ENCODE measurements around the gene AGMAT. TPM values are rescaled to one million over a fixed set of nuclear protein-coding genes. Genes with fewer than 3 reads are reported as not detected.
A peak's percentile ranks its signal among the peaks of the same experiment; 100 is the strongest.

The AGMAT gene
- total and polyA plus RNA-seq, 9 of the 15 experiments (the other 6 are each of a cell fraction or from before 2014, with no cell fraction given) = not detected

DNA sequence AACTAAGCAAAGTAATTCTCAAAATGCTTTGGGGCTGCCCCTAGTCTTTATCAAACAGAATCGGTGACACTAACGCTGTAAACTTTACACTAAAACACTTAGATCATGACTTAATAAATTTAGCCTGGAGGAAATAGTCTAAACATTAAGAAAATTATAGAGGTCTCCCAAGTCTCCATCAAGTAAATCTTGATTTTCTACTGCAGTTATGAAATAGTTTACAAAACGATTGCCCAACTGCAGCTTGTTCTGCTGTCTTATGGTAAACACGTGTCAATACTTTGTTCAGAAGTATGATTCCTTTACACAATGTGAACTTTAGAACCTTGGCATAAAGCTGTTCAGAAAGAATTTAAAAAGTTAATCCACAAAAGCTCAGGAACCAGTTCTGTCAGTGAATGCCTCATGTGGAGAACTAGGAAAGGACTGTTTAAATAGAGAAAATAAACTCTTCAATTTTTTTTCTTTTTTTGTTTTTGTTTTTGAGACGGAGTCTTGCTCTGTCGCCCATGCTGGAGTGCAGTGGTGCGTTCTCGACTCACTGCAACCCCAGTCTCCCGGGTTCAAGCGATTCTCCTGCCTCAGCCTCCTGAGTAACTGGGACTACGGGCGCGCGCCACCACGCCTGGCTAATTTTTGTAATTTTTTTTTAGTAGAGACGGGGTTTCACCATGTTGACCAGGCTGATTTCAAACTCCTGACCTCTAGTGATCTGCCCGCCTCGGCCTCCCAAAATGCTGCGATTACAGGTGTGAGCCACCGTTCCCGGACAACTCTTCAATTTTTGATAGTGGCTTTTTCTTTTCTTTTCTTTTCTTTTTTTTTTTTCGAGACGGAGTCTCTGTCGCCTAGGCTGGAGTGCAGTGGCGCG is 34.0 kb upstream of the AGMAT start (continued):
- TF ChIP-seq NR2C2 (CRISPR knock-in tag; IDR thresholded peaks at IDR 0.05) (no peak), NR2C2 (tag; IDR thresholded peaks at IDR 0.05) (peak; percentile 70; the same call in 1 of the 2 replicates), MYC (IDR thresholded peaks at IDR 0.05; ENCODE audit: low read depth, low read length) (peak; percentile 52), MYC (CRISPR knock-in tag; IDR thresholded peaks at IDR 0.05; ENCODE audit: borderline replicate concordance, low read depth) (no peak), ZNF316 (IDR thresholded peaks at IDR 0.05) (0 out of 2 replicates have a peak, but pooled peaks have one; percentile 12), CC2D1A (IDR thresholded peaks at IDR 0.05) (0 out of 2 replicates have a peak, but pooled peaks have one; percentile 15), RBBP5 (IDR thresholded peaks at IDR 0.05; ENCODE audit: borderline replicate concordance, insufficient read depth, low read length, poor library complexity, severe bottlenecking) (no peak), SIN3B (IDR thresholded peaks at IDR 0.05; ENCODE audit: low read depth) (0 out of 2 replicates have a peak, but pooled peaks have one; percentile 17), ZNF232 (CRISPR knock-in tag; IDR thresholded peaks at IDR 0.05) (no peak), L3MBTL2 (IDR thresholded peaks at IDR 0.05) (peak; percentile 40; the same call in 1 of the 2 replicates), ARNT (IDR thresholded peaks at IDR 0.05) (0 out of 4 replicates have a peak, but pooled peaks of 1 of the 2 experiments have one; percentile 20), ZNF449 (CRISPR knock-in tag; IDR thresholded peaks at IDR 0.05) (no peak), ZKSCAN8 (CRISPR knock-in tag; IDR thresholded peaks at IDR 0.05) (0 out of 2 replicates have a peak, but pooled peaks have one; percentile 17), KDM1A (IDR thresholded peaks at IDR 0.05) (0 out of 4 replicates have a peak, but pooled peaks of 1 of the 2 experiments have one; percentile 9), MGA (IDR thresholded peaks at IDR 0.05) (peak; percentile 74)

Measured in K562 (cell line).